IgD-negative memory B cell (primary cell): ENCODE results near the gene PRICKLE2. TPM values are rescaled to one million over a fixed set of nuclear protein-coding genes. Genes with fewer than 3 reads are reported as not detected.

Experiments
- H3K27ac Mint-ChIP-seq, 3 donors: one replicate each; pipeline ENCODE4 v1.8.0; 2020 to 2022; ENCODE audit warnings: mild to moderate bottlenecking in 3 of 3, mixed read lengths in 3 of 3, moderate library complexity in 1 of 3
- H3K27me3 Mint-ChIP-seq: one replicate; pipeline ENCODE4 v1.8.0; 2021; ENCODE audit warnings: mixed read lengths
- H3K36me3 Mint-ChIP-seq: one replicate; pipeline ENCODE4 v1.8.0; 2020; ENCODE audit warnings: mild to moderate bottlenecking, mixed read lengths
- H3K4me1 Mint-ChIP-seq, 3 donors: one replicate each; pipeline ENCODE4 v1.8.0; 2020 to 2022; ENCODE audit warnings: mixed read lengths in 3 of 3, mild to moderate bottlenecking in 1 of 3
- H3K4me3 Mint-ChIP-seq, 4 donors: one replicate each; pipeline ENCODE4 v1.8.0; 2020 to 2022; ENCODE audit warnings: mild to moderate bottlenecking in 4 of 4, mixed read lengths in 4 of 4, moderate library complexity in 3 of 4
- H3K9me3 Mint-ChIP-seq, 3 donors: one replicate each; pipeline ENCODE4 v1.8.0; 2020 to 2021; ENCODE audit warnings: mixed read lengths in 3 of 3, mild to moderate bottlenecking in 1 of 3
- polyA plus RNA-seq: library from polyadenylated mRNA; unstranded; fragments of 300-500 nt; fragmentation: Illumina TruSeq; gene quantifications from one replicate; pipeline ENCODE4 v1.2.3, GENCODE V29; 2021

Gene PRICKLE2
- polyA plus RNA-seq, 1 donor from 2014 or later, result 0.73 TPM

DNA sequence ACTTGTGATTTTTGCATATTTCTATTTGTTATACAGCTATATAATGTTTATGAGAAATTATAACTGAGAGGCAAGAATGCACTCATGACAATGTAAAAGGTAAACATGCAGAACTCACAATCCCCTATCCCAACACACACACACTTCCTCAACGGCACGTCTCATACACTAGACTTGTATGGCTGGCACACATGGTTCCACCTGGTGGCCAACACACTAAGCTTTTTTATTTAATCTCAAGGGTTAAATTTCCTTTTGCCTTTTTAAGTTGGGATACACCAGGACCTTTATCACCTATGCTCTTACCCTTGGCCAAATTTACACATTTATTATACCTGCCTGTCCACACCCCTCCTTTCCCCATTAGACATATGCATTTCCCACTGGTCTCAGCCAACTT lies 113.4 kb downstream of the PRICKLE2 start:
- Mint-ChIP-seq H3K4me1 (peaks cover 0 to 11% (median 10%) of the 10 kb centered on the region in 3 donors), H3K27me3 (no peaks in the 10 kb centered on the region), H3K9me3 (peaks cover 2 to 20% (median 4%) of the 10 kb centered on the region in 3 donors)

DNA sequence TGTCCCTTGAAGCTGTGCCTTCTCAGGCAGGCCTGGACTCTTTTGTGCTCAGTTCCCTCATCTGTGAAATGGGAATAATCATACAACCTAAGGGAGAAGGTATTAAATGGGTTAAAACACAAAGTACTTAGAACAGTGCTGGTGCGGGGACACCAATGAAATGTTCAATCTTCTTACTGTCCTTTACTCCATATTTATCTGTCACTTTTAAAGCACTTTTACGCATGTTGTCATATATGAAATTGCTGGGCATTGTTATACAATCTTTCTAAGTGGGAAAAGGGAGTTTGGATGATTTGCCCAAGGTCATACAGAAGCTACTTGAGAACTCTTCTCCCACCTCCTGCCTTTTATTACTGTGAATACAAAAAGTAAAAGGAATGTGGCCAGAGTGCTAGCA lies 114.2 kb downstream of the PRICKLE2 start:
- Mint-ChIP-seq H3K4me3 (no peak overlapping the region), H3K9me3 (peaks cover 2 to 20% (median 4%) of the 10 kb centered on the region in 3 donors), H3K36me3 (peaks cover 6% of the 10 kb centered on the region), H3K27ac (no peak overlapping the region), H3K27me3 (no peaks in the 10 kb centered on the region), H3K4me1 (peaks cover 8 to 19% (median 15%) of the 10 kb centered on the region in 3 donors)

More for the DNA sequence above, 113.4 kb downstream of the PRICKLE2 start:
- Mint-ChIP-seq H3K4me3 (no peak overlapping the region), H3K36me3 (peaks cover 6% of the 10 kb centered on the region), H3K27ac (no peak overlapping the region)

DNA sequence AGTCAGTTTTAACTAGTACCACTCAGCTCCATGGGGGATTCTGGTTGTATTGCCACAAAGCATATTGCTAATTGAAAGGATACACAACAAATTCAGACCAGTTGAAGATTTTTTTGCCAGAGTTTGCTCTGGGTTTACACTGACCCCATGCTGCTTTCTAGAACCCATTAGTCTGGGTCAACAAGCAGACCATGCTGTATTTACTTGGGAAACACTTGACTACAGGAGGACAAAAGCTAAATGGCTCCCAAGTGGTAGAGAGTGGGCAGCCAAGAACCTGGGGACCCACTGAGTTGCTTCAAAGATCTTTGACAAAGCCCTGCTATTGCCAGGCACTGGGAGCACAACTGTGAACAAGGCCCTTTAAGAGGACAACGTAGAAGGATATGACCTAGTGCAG lies 115.2 kb downstream of the PRICKLE2 start:
- H3K27ac Mint-ChIP-seq, result no peak overlapping the region
- H3K9me3 Mint-ChIP-seq, result peaks cover 2 to 11% (median 4%) of the 10 kb centered on the region in 3 donors
- peaks cover 4% of the 10 kb centered on the region for H3K36me3 Mint-ChIP-seq
- H3K27me3 Mint-ChIP-seq, result no peaks in the 10 kb centered on the region
- H3K4me3 Mint-ChIP-seq, result no peak overlapping the region
- H3K4me1 Mint-ChIP-seq, result peaks cover 17 to 29% (median 17%) of the 10 kb centered on the region in 3 donors

DNA sequence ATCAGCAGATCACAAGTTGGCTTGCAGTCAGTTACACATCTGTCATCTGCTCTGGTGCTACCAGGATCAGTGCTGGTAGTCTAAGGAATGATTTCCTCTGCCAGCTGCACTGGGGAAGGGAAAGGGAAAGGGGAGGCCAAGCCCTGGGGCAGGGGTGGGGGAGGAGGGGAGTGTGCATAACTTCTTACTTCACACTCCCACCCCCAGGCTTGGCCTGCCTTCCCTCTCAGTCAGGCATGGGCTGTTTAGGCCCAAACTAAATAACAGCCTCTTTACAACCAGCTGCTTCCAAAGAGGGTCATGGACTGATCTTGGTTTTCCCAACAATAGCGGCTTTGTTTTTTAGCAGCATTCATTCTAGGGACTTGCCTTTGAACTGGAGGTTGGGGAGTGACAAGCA lies 115.8 kb downstream of the PRICKLE2 start:
- Mint-ChIP-seq H3K4me1 (peaks cover 21 to 34% (median 23%) of the 10 kb centered on the region in 3 donors), H3K4me3 (no peak overlapping the region), H3K27ac (no peak overlapping the region), H3K9me3 (peaks cover 2 to 5% (median 3%) of the 10 kb centered on the region in 3 donors), H3K36me3 (peaks cover 2% of the 10 kb centered on the region), H3K27me3 (no peaks in the 10 kb centered on the region)

DNA sequence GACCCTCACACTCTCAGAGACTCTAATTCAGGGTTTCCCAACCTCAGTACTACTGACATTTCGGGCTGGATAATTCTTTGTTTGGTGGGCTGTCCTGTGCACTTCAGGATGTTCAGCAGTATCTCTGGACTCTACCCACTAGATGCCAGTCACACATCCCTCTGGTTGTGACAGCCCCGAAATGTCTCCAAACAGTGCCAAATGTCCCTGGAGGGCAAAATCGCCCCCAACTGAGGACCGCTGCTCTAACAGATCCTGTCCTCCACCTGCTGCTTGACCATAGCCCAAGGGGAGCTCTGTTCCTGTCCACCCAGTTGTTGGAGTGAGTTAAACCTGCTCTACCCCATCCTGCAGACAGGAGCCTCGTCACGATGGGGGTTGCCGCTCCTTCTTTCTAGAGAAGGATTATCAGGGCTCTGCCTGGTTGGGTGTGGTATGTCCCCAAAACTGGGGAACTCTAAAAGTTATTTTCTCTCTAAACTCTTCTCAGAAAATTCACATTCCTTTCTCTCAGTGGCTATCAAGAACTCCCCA lies 116.4 kb downstream of the PRICKLE2 start:
- Mint-ChIP-seq H3K4me1 (peaks cover 21 to 38% (median 24%) of the 10 kb centered on the region in 3 donors), H3K27ac (no peak overlapping the region), H3K27me3 (no peaks in the 10 kb centered on the region), H3K36me3 (no peaks in the 10 kb centered on the region), H3K9me3 (peaks cover 0 to 2% (median 0%) of the 10 kb centered on the region in 3 donors), H3K4me3 (peak overlapping the region in 1 of 4 donors; percentile 6)

DNA sequence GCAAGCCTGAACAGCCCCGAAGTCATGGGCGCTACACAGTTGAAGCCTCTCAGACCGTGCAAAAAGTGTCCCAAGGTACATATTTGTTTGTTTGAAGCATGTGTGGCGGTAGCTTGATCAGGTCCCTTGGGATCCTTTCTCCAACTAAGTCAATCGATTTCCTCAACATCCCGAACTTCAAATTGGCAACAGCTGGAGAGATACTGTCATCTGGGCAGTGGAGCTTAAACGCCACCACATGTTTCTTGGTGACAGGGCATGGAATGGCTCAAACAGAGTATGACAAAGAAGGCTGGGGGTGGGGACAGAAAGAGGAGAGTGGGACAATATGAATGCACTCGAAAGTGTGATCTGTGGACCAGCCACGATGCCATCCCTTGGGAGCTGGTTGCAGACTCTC lies 117.0 kb downstream of the PRICKLE2 start:
- peaks cover 0 to 2% (median 0%) of the 10 kb centered on the region in 3 donors for H3K9me3 Mint-ChIP-seq
- no peak overlapping the region for H3K27ac Mint-ChIP-seq
- no peaks in the 10 kb centered on the region for H3K27me3 Mint-ChIP-seq
- H3K4me3 Mint-ChIP-seq, result no peak overlapping the region
- H3K4me1 Mint-ChIP-seq, result peaks cover 21 to 38% (median 24%) of the 10 kb centered on the region in 3 donors
- H3K36me3 Mint-ChIP-seq, result peaks cover 2% of the 10 kb centered on the region

DNA sequence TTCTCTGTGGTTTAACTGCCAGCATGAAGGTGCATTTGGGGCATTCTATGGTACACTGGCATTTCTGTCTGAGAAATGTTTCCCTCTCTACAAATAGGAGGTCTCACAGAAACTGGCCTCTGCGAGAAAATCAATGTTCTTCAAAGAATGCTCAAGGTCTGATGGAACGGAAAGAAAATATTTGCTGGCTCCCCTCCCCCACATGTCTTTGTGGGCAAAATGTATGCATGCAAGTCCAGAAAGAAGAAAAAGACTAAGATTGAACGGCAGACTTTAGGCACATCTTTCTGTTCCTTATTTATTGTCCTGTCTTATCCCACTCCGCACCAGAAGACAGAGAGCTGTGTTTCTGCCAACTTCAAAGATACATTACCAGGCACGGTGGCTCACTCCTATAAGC lies 118.1 kb downstream of the PRICKLE2 start:
- H3K4me1 Mint-ChIP-seq, result peaks cover 21 to 38% (median 22%) of the 10 kb centered on the region in 3 donors
- H3K27ac Mint-ChIP-seq, result no peak overlapping the region
- H3K27me3 Mint-ChIP-seq, result no peaks in the 10 kb centered on the region
- peaks cover 0 to 2% (median 0%) of the 10 kb centered on the region in 3 donors for H3K9me3 Mint-ChIP-seq
- H3K4me3 Mint-ChIP-seq, result peak overlapping the region in 1 of 4 donors; percentile 13
- peaks cover 2% of the 10 kb centered on the region for H3K36me3 Mint-ChIP-seq

DNA sequence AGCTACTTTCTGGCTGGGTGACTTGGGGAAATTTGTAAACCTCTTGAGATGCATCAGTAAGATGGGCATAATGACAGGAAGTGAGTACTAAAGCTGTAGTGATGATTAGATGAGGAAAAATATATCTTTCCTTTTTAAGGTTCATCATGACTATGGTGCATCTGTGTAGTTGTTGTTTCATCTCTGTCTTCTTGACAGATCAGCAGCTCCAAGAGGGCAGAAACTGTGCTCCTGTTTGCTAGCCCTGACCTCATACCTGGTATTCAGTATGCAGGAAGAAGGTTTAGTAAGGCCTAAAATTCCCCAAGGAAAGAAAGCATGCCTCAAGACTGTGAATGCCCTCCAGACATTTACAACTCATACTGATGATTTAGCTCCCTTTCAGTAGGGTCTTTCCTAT lies 119.5 kb downstream of the PRICKLE2 start:
- peaks cover 3% of the 10 kb centered on the region for H3K36me3 Mint-ChIP-seq
- peaks cover 0 to 2% (median 0%) of the 10 kb centered on the region in 3 donors for H3K9me3 Mint-ChIP-seq
- H3K4me1 Mint-ChIP-seq, result peaks cover 21 to 36% (median 22%) of the 10 kb centered on the region in 3 donors
- H3K27ac Mint-ChIP-seq, result peak overlapping the region in 2 of 3 donors; percentile 2 to 74
- peak overlapping the region in 2 of 4 donors; percentile 3 to 75 for H3K4me3 Mint-ChIP-seq
- H3K27me3 Mint-ChIP-seq, result no peaks in the 10 kb centered on the region

DNA sequence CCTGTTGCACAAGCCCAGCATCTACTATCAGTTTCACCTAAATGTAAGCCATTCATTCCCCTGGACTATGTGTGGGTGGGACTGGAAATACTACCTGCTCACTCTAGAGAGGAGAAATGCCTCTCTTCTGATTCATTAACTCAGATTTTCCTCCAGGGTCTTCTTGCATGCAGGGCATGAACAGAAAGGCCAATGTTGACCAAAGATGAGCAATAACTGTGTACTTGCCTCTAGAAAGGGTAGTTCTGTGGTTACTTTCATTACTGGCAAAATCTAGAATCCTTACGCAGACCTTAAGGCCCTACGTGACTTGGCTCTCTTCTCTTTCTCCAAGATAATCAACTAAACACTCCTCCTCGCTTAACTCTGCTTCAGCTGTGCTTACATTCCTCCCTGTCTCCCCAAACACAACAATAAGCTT lies 120.6 kb downstream of the PRICKLE2 start:
- peak overlapping the region in 1 of 3 donors; percentile 67 for H3K27ac Mint-ChIP-seq
- H3K4me3 Mint-ChIP-seq, result peak overlapping the region in 2 of 4 donors; percentile 7 to 73
- H3K4me1 Mint-ChIP-seq, result peaks cover 27 to 39% (median 28%) of the 10 kb centered on the region in 3 donors
- H3K9me3 Mint-ChIP-seq, result no peaks in the 10 kb centered on the region
- H3K27me3 Mint-ChIP-seq, result no peaks in the 10 kb centered on the region
- H3K36me3 Mint-ChIP-seq, result peaks cover 4% of the 10 kb centered on the region

DNA sequence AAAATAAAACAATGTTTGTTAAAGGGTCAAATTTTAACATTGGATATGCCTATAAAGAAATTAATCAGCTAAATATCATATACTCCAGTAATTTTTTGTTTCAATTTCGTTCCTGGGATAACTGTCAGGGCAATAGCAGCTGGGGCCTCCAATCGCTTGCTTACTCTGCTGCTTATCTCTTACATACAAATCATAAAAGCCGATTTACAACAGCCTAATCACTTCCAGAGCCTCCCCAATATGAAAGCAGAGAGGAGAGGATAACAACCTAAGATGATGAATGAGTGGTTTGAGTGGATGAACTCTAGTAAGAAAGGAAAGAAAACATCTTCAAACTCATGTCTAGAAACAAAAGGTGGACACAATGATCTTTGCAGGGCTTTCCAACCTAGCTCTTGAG lies 121.3 kb downstream of the PRICKLE2 start:
- H3K27ac Mint-ChIP-seq, result no peak overlapping the region
- no peaks in the 10 kb centered on the region for H3K27me3 Mint-ChIP-seq
- peak overlapping the region in 1 of 4 donors; percentile 7 for H3K4me3 Mint-ChIP-seq
- no peaks in the 10 kb centered on the region for H3K9me3 Mint-ChIP-seq
- peaks cover 27 to 39% (median 28%) of the 10 kb centered on the region in 3 donors for H3K4me1 Mint-ChIP-seq
- H3K36me3 Mint-ChIP-seq, result peaks cover 5% of the 10 kb centered on the region

DNA sequence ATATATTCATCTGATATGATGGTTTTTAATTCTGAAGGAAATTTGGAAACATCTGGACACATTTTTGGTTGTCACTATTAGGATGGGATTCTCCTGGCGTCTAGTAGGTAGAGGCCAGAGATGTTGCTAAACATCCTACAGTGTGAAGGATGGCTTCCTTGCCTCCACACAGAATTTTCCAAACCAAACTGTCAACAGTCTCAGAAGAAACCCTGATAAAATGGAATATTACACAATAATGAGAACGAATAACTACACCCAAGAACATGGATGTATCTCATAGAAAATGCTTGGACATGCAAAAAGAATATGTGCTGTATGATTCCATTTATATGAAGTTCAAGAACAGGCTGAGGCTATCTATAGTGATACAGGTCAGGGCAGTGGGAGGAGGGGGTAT lies 122.1 kb downstream of the PRICKLE2 start:
- no peaks in the 10 kb centered on the region for H3K27me3 Mint-ChIP-seq
- peaks cover 5% of the 10 kb centered on the region for H3K36me3 Mint-ChIP-seq
- peaks cover 27 to 39% (median 28%) of the 10 kb centered on the region in 3 donors for H3K4me1 Mint-ChIP-seq
- no peak overlapping the region for H3K27ac Mint-ChIP-seq
- peak overlapping the region in 1 of 4 donors; percentile 38 for H3K4me3 Mint-ChIP-seq
- H3K9me3 Mint-ChIP-seq, result no peaks in the 10 kb centered on the region

DNA sequence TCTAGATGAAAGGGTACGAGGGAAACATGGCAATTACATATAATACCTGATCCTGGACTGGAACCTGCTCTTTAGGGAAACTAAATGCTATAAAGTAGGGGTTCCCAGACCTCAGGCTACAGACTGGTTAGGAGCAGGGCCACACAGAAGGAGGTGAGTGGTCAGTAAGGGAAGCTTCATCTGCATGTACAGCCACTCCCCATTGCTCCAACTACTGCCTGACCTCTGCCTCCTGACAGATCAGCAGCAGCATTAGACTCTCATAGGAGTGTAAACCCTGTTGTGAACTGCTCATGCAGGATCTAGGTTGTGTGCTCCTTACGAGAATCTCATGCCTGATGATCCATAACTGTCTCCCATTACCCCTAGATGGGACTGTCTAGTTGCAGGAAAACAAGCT lies 123.1 kb downstream of the PRICKLE2 start:
- Mint-ChIP-seq H3K27me3 (no peaks in the 10 kb centered on the region), H3K27ac (no peak overlapping the region), H3K4me3 (no peak overlapping the region), H3K9me3 (no peaks in the 10 kb centered on the region), H3K4me1 (peaks cover 25 to 34% (median 28%) of the 10 kb centered on the region in 3 donors), H3K36me3 (peaks cover 5% of the 10 kb centered on the region)

DNA sequence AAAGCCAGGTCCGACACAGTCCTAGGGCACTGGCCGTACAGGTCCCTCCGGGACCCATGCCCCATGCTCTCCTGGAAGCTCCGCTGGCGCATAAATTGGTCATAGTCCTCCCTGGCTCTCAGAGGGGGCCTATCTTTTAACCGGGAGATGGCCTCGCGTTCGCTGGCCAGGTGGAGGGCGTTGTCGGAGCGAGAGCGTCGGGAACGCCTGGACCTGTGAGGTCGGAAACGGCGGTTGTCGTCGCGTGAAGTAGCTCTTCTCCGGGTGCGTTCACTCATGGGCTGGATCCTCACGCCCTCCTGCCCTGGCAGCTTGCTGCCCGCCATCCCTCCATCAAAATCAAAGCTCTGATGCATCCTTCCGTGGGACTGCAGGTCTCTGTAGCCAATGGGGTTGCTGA lies 126.0 kb downstream of the PRICKLE2 start:
- H3K9me3 Mint-ChIP-seq, result peaks cover 0 to 2% (median 0%) of the 10 kb centered on the region in 3 donors
- no peak overlapping the region for H3K4me3 Mint-ChIP-seq
- peaks cover 7 to 8% (median 8%) of the 10 kb centered on the region in 3 donors for H3K4me1 Mint-ChIP-seq
- no peaks in the 10 kb centered on the region for H3K27me3 Mint-ChIP-seq
- H3K36me3 Mint-ChIP-seq, result peaks cover 5% of the 10 kb centered on the region
- no peak overlapping the region for H3K27ac Mint-ChIP-seq

DNA sequence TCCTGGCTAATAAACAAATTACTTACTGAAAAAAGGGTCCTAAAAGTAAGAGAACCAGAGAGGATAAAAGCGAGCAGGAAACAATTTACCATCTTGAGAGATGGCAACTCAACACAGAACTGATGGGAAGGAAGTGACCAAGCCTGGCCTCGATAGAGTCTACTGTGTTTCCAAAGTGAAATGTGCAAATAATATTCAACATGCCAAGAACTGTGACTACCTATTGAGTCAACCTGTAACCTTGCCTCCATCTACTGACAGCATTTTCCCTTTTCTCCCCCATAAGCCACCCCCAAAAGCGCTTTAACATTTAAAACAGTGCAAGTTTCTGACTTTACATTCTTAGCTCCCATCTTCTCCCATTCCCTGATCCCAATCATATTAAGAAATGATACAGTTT lies 126.6 kb downstream of the PRICKLE2 start:
- Mint-ChIP-seq H3K9me3 (peaks cover 0 to 2% (median 0%) of the 10 kb centered on the region in 3 donors), H3K27me3 (no peaks in the 10 kb centered on the region), H3K4me1 (peaks cover 5 to 8% (median 7%) of the 10 kb centered on the region in 3 donors), H3K36me3 (peaks cover 5% of the 10 kb centered on the region), H3K27ac (no peak overlapping the region), H3K4me3 (no peak overlapping the region)

DNA sequence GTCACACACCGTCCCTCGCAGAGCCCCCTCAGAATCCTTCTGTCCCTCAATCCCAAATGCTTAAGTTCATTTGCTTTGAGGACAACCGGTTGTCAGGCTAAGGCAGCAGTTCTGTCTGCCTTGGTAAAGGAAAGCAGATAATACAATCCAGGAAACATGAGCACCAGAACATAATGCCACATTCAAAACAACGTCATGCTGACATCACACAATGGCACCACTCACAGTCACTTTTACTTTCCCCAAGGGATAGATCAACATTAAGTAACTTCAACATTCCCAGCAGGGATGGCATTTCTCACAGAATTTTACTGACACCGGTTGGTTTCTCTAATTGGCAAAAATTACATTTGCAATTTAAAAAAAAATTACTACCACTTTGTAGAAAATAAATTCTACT lies 127.3 kb downstream of the PRICKLE2 start:
- Mint-ChIP-seq H3K4me1 (peaks cover 5 to 8% (median 7%) of the 10 kb centered on the region in 3 donors), H3K27me3 (no peaks in the 10 kb centered on the region), H3K9me3 (peaks cover 0 to 2% (median 0%) of the 10 kb centered on the region in 3 donors), H3K36me3 (peaks cover 3% of the 10 kb centered on the region), H3K4me3 (no peak overlapping the region), H3K27ac (no peak overlapping the region)

DNA sequence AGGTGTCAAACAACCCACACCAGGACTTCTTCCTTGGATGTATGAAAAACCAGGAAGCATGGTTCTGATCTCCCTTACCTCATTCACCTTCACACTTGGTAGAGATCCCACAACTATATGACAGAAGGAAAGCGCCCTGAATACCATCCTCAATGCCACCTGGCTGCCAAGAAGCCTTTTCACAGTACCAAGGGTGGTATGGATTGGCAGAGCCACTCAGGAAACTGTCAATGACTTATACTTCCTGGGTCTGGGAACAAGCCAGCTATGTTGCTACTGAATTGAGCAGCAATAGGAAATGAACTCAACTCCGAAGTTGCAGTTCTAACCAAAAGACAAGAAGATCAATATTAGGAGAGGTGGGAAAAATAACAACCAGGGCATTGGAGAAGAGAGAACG lies 129.5 kb downstream of the PRICKLE2 start:
- peaks cover 0 to 2% (median 0%) of the 10 kb centered on the region in 3 donors for H3K9me3 Mint-ChIP-seq
- no peak overlapping the region for H3K27ac Mint-ChIP-seq
- no peaks in the 10 kb centered on the region for H3K27me3 Mint-ChIP-seq
- H3K36me3 Mint-ChIP-seq, result peaks cover 2% of the 10 kb centered on the region
- H3K4me1 Mint-ChIP-seq, result peaks cover 5 to 8% (median 7%) of the 10 kb centered on the region in 3 donors
- no peak overlapping the region for H3K4me3 Mint-ChIP-seq
